Measurements from ENCODE around the gene POLR1H. TPM values are rescaled to one million over a fixed set of nuclear protein-coding genes. Genes with fewer than 3 reads are reported as not detected.
A peak's percentile ranks its signal among the peaks of the same experiment; 100 is the strongest.

Gene POLR1H
- total RNA-seq, 1 donor from 2014 or later = 16.8 TPM

- Histone ChIP-seq H3K79me2 (ENCODE audit: insufficient read depth, low read length) (peaks cover 28% of the 10 kb centered on the region), H3K36me3 (ENCODE audit: insufficient read depth, low read length) (peaks cover 9% of the 10 kb centered on the region), H3K27ac (ENCODE audit: low read depth, low read length) (peak overlapping the region; percentile 77), H4K20me1 (ENCODE audit: insufficient read depth, low read length) (peaks cover 6% of the 10 kb centered on the region), H3K27me3 (ENCODE audit: insufficient read depth, low read length) (peaks cover 3% of the 10 kb centered on the region), H3K9me3 (ENCODE audit: insufficient read depth, low read depth, low read length) (no peaks in the 10 kb centered on the region), H3K9ac (ENCODE audit: low read length) (peak overlapping the region; percentile 93), H2AFZ (ENCODE audit: low read depth, low read length) (peak overlapping the region; percentile 93), H3K4me3 (ENCODE audit: insufficient read depth, low read depth, low read length) (peak overlapping the region; percentile 87), H3K4me1 (ENCODE audit: insufficient read depth, low read length) (peaks cover 19% of the 10 kb centered on the region), H3K4me2 (ENCODE audit: low read length) (peak overlapping the region; percentile 97)
- Mint-ChIP-seq H3K9me3 (ENCODE audit: unreplicated experiment) (peaks cover 3% of the 10 kb centered on the region), H3K27ac (ENCODE audit: unreplicated experiment) (peak overlapping the region; percentile 96), H3K4me1 (ENCODE audit: low read depth, unreplicated experiment) (peaks cover 17% of the 10 kb centered on the region), H3K4me3 (ENCODE audit: unreplicated experiment) (peak overlapping the region; percentile 96), H3K27me3 (ENCODE audit: low read depth, unreplicated experiment) (peaks cover 16% of the 10 kb centered on the region), H3K36me3 (ENCODE audit: low read depth, unreplicated experiment) (peaks cover 10% of the 10 kb centered on the region)
- DNase-seq (ENCODE audit: low read depth) (no peak), FAIRE-seq (no peak)
- no peak for TF ChIP-seq EZH2 (IDR thresholded peaks at IDR 0.05; ENCODE audit: insufficient read depth, low read length)
- TF ChIP-seq CTCF (IDR thresholded peaks at IDR 0.05; ENCODE audit: insufficient read depth, low read depth, low read length) = no peak
Observed at GRCh38 chr6:30066082-30066481, 5.0 kb downstream of the POLR1H start.

GRCh38 chr6:30066577-30067459 is 5.8 kb downstream of the POLR1H start, which contains the start of gene PPP1R11:
Gene PPP1R11 (plus strand): TSS chr6:30067198. CDS start chr6:30067411, 213 bp downstream.
- Histone ChIP-seq H3K79me2 (ENCODE audit: insufficient read depth, low read length) (peaks cover 26% of the 10 kb centered on the region), H3K4me3 (ENCODE audit: insufficient read depth, low read depth, low read length) (peak within 1 kb of the TSS; percentile 87), H3K9me3 (ENCODE audit: insufficient read depth, low read depth, low read length) (no peaks in the 10 kb centered on the region), H3K9ac (ENCODE audit: low read length) (peak within 1 kb of the TSS; percentile 93), H2AFZ (ENCODE audit: low read depth, low read length) (peak within 1 kb of the TSS; percentile 93), H3K4me2 (ENCODE audit: low read length) (peak within 1 kb of the TSS; percentile 97), H4K20me1 (ENCODE audit: insufficient read depth, low read length) (peaks cover 6% of the 10 kb centered on the region), H3K4me1 (ENCODE audit: insufficient read depth, low read length) (peaks cover 17% of the 10 kb centered on the region), H3K36me3 (ENCODE audit: insufficient read depth, low read length) (peaks cover 9% of the 10 kb centered on the region), H3K27me3 (ENCODE audit: insufficient read depth, low read length) (peaks cover 6% of the 10 kb centered on the region), H3K27ac (ENCODE audit: low read depth, low read length) (peak within 1 kb of the TSS; percentile 86)
- H3K27me3 Mint-ChIP-seq (ENCODE audit: low read depth, unreplicated experiment) = peaks cover 21% of the 10 kb centered on the region
- H3K4me1 Mint-ChIP-seq (ENCODE audit: low read depth, unreplicated experiment) = peaks cover 17% of the 10 kb centered on the region
- peak; percentile 98 for DNase-seq (ENCODE audit: low read depth)
- peak within 1 kb of the TSS; percentile 96 for H3K4me3 Mint-ChIP-seq (ENCODE audit: unreplicated experiment)
- H3K27ac Mint-ChIP-seq (ENCODE audit: unreplicated experiment) = peak within 1 kb of the TSS; percentile 96
- TF ChIP-seq EZH2 (IDR thresholded peaks at IDR 0.05; ENCODE audit: insufficient read depth, low read length) (no peak), CTCF (IDR thresholded peaks at IDR 0.05; ENCODE audit: insufficient read depth, low read depth, low read length) (no peak)
- peaks cover 5% of the 10 kb centered on the region for H3K9me3 Mint-ChIP-seq (ENCODE audit: unreplicated experiment)
- H3K36me3 Mint-ChIP-seq (ENCODE audit: low read depth, unreplicated experiment) = peaks cover 10% of the 10 kb centered on the region
- FAIRE-seq = peak; percentile 95

Measured in astrocyte (in vitro differentiated cells and primary cell).